Fibroblast of mammary gland (primary cell): ENCODE measurements around the gene EPG5.
A peak's percentile ranks its signal among the peaks of the same experiment; 100 is the strongest.

Experiments used
- DNase-seq: peaks from one replicate; pipeline ENCODE4 v3.0.0-alpha.2; 2010; ENCODE audit warnings: low read depth
- H3K4me3 ChIP-seq: 2 replicates; pipeline ENCODE4 v1.5.1; 2011; ENCODE audit warnings: low read depth, mild to moderate bottlenecking, low read length, moderate library complexity; ENCODE audit not compliant: control insufficient read depth
- TF ChIP-seq, protein P1 (sequence below): conservative IDR thresholded peaks from 2 replicates; pipeline ENCODE4 v1.5.1; 2011; ENCODE audit warnings: low read depth, low read length, inconsistent platforms; ENCODE audit not compliant: control insufficient read depth, insufficient read depth

Gene EPG5

DNA sequence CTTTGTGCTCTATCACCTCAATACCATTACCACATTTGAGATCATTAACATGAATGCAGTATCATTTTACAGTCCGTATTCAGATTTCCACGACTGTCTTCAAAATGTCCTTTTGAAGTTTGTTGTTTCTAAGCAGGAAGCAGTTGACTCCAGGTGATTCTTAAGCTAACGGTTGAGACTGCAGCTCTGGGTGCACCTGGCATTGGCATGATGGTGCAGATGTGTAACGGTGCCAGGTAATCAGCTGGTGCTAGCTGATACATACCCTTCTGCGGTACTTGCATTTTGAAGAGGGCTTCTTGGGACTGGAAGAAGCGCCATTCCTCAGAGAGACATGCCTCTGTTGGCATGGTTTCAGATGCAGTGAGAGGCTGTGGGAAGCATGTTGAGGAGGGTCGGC is 122.2 kb downstream of the EPG5 start:
- no peak overlapping the region for H3K4me3 ChIP-seq
- TF ChIP-seq, protein P1, sequence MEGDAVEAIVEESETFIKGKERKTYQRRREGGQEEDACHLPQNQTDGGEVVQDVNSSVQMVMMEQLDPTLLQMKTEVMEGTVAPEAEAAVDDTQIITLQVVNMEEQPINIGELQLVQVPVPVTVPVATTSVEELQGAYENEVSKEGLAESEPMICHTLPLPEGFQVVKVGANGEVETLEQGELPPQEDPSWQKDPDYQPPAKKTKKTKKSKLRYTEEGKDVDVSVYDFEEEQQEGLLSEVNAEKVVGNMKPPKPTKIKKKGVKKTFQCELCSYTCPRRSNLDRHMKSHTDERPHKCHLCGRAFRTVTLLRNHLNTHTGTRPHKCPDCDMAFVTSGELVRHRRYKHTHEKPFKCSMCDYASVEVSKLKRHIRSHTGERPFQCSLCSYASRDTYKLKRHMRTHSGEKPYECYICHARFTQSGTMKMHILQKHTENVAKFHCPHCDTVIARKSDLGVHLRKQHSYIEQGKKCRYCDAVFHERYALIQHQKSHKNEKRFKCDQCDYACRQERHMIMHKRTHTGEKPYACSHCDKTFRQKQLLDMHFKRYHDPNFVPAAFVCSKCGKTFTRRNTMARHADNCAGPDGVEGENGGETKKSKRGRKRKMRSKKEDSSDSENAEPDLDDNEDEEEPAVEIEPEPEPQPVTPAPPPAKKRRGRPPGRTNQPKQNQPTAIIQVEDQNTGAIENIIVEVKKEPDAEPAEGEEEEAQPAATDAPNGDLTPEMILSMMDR = no peak

GRCh38 chr18:45843019-45843418 is 124.1 kb downstream of the EPG5 start:
- no peak overlapping the region for H3K4me3 ChIP-seq
- TF ChIP-seq, protein P1 = no peak
- DNase-seq = no peak

More for the DNA sequence above, 122.2 kb downstream of the EPG5 start:
- DNase-seq = no peak

DNA sequence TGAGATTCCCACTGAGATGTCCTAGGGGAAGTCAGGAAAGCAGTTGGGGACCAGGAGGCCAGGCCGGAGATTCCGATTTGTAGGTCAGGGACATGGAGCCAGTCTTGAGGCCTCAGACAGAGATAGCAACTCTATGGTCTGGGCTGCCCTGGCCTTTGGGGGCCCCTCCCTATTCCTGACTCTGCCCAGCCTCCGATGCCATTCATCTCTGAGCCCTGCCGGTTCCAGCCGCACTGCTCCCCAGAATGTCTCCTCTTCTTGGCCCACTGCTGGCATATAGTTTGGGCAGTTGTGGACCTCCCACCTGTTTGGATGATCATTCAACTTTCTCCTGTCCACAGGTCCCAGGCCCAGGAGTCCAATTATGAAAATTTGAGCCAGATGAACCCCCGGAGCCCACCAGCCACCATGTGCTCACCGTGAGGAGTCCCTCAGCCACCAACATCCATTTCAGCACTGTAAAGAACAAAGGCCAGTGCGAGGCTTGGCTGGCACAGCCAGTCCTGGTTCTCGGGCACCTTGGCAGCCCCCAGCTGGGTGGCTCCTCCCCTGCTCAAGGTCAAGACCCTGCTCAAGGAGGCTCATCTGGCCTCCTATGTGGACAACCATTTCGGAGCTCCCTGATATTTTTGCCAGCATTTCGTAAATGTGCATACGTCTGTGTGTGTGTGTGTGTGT is 125.2 kb downstream of the EPG5 start:
- TF ChIP-seq, protein P1 = no peak
- no peak for DNase-seq
- no peak overlapping the region for H3K4me3 ChIP-seq

DNA sequence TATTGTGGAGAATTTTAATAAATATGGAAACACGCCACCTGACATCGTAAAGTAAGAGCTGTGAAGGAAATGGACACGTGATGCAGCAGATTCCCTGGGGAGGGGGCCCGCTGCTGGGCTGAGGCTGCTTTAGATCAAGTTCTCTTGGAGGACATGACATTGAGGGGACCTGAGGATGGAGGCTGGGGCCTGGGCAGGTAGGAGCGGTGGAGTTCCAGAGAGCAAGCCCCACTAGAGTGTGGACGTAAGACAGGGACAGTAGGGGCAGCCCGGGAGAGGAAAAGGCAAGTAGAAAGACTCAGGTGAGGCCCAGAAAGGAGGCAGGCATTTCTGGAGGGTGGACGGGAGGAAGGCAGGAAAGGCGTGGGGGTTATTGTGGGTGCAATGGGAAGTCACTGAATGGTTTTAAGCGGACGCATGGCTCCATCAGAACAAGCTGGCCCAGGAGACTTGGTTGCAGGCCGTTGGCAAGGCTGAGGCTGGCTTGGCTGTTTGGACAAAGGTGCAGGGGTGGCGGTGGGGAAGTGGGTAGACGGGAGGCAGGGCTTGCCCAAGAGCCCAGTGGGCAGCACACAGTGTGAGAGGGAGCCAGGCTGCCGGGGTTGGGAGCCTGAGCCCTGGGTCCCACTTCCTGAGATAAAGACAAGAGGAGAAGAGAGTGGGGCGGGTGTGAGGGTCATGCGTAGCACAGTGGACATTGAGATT is 125.9 kb downstream of the EPG5 start:
- no peak overlapping the region for H3K4me3 ChIP-seq
- DNase-seq = no peak

GRCh38 chr18:45839414-45840395 is 127.4 kb downstream of the EPG5 start:
- TF ChIP-seq, protein P1 = peak; percentile 88
- DNase-seq = peak; percentile 83
- no peak overlapping the region for H3K4me3 ChIP-seq

More for the DNA sequence above, 125.9 kb downstream of the EPG5 start:
- TF ChIP-seq, protein P1 = no peak

- H3K4me3 ChIP-seq = no peak overlapping the region
- no peak for DNase-seq
- TF ChIP-seq, protein P1 = no peak
Measured at GRCh38 chr18:45838302-45839070, 128.6 kb downstream of the EPG5 start.
